Fibroblast of mammary gland (primary cell): ENCODE measurements around the gene VPS13D.

ENCODE experiments used
- DNase-seq: peaks from one replicate; pipeline ENCODE4 v3.0.0-alpha.2; 2010; ENCODE audit warnings: low read depth
- H3K4me3 ChIP-seq: 2 replicates; pipeline ENCODE4 v1.5.1; 2011; ENCODE audit warnings: low read depth, mild to moderate bottlenecking, low read length, moderate library complexity; ENCODE audit not compliant: control insufficient read depth
- CTCF ChIP-seq: conservative IDR thresholded peaks from 2 replicates; pipeline ENCODE4 v1.5.1; 2011; ENCODE audit warnings: low read depth, low read length, inconsistent platforms; ENCODE audit not compliant: control insufficient read depth, insufficient read depth

Gene VPS13D

GRCh38 chr1:12344596-12345349 lies 114.9 kb downstream of the VPS13D start:
- peak; percentile 21 for DNase-seq
- TF ChIP-seq CTCF = no peak
- no peak overlapping the region for H3K4me3 ChIP-seq

GRCh38 chr1:12345350-12346217 lies 115.8 kb downstream of the VPS13D start:
- no peak for TF ChIP-seq CTCF
- no peak for DNase-seq
- H3K4me3 ChIP-seq = no peak overlapping the region

GRCh38 chr1:12346483-12347151 lies 116.8 kb downstream of the VPS13D start:
- DNase-seq = no peak
- no peak for TF ChIP-seq CTCF
- no peak overlapping the region for H3K4me3 ChIP-seq

DNA sequence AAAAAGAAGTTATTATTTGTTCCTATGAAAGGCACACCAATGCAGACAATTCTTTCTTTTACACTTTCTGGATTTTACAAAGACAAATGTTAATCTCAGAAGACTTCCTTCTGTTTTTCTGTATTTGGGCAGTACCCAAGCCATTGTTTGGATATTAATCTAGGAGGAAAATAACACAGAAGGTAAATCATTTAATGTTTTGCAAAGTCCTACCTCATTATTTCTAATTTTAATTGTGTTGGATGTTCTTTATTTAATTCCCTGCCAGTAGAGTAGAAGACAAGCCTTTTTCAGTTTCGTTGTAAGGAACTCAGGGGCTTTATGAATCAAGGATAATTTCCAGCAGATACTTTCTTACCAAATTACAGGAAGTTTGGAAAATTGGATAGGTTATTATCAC lies 118.3 kb downstream of the VPS13D start:
- no peak for TF ChIP-seq CTCF
- no peak overlapping the region for H3K4me3 ChIP-seq
- DNase-seq = no peak

GRCh38 chr1:12353981-12354380 lies 124.2 kb downstream of the VPS13D start:
- TF ChIP-seq CTCF = no peak
- no peak for DNase-seq
- H3K4me3 ChIP-seq = no peak overlapping the region

DNA sequence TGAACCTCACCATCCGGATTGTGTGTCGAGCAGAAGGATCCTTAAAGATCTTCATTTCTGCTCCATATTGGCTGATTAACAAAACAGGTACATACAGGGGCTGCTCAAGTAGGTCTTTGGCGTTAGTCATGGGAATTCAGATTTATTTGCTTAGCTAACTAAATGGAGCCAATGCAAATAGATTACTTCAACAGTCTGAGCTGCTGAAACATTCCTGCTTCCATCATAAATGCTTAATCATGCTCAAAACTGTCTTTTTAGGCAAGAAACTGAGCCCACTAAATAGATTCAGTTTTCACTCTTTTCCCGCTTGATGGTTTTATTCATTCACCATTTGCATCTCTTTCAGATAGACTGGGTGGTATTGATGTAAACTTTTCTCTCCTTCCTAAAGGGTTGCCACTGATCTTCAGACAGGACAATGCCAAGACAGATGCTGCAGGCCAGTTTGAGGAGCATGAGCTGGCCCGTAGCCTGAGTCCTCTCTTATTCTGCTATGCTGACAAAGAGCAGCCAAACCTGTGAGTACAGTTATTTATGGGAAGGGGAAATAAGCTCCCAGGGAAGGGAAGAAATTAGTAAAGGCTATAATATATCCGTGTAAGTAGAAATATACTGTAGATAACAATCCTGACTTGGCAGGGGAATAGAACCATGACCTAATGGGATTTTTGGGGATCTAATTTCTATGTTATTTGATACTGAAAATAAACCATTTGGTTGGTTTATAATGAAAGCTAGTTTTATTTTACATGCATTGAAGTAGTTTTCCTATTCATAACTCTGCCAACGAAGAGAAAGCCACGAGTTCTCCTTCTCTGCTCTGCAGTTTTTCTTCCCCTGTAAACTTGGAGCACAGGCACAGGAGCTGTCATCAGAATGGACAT lies 126.4 kb downstream of the VPS13D start:
- no peak for TF ChIP-seq CTCF
- no peak overlapping the region for H3K4me3 ChIP-seq
- peak; percentile 10 for DNase-seq
